Transverse colon (tissue), 3 donors: ENCODE data around the gene UTS2R.

Experiments
- CTCF ChIP-seq, 5 experiments: fragments of 200-600 bp in 3 of 5; fragments of 450-650 bp in 2 of 5; sonication (generic) in 3 of 5; IDR thresholded peaks; 1 replicate in 2 of 5; 2 replicates in 3 of 5; pipeline ENCODE4 v1.5.1; 2016 to 2017; ENCODE audit warnings: antibody characterized with exemption in 5 of 5, inconsistent platforms in 3 of 5, mild to moderate bottlenecking in 2 of 5, moderate library complexity in 1 of 5
- EP300 ChIP-seq: sonication (generic); formaldehyde crosslinking; IDR thresholded peaks from one replicate; pipeline ENCODE4 v1.6.1; 2017; ENCODE audit warnings: antibody characterized with exemption, low read depth
- POLR2A ChIP-seq: fragments of 450-650 bp; IDR thresholded peaks from one replicate; pipeline ENCODE4 v1.6.1; 2016; ENCODE audit warnings: antibody characterized with exemption, mild to moderate bottlenecking, moderate library complexity

GRCh38 chr17:82323514-82324234 lies 47.9 kb upstream of the UTS2R start:
- TF ChIP-seq CTCF (IDR thresholded peaks at IDR 0.05) (no peak), POLR2A (no peak), EP300 (no peak)
